CD4-positive, CD25-positive, alpha-beta regulatory T cell (primary cell): ENCODE data around the gene MAPKAP1. TPM values are rescaled to one million over a fixed set of nuclear protein-coding genes. Genes with fewer than 3 reads are reported as not detected.
"Not testable (repeated sequence)": the region's sequence is repeated elsewhere in the genome, so short reads cannot be mapped to it uniquely, and the experiment has no call there.

Experiments
- ATAC-seq, 2 donors: fragments of 150-1000 bp; cut with Tn5 transposase; one replicate each; pipeline ENCODE4 v1.10.0; 2021; ENCODE audit warnings: low read depth in 2 of 2, moderate number of reproducible peaks in 2 of 2, moderate library complexity in 1 of 2
- DNase-seq, 3 donors: peaks; one replicate each; pipeline versions ENCODE4 v3.0.0 to v3.0.0-alpha.2; 2012 to 2022; ENCODE audit warnings: mixed read lengths in 1 of 3
- H3K27ac ChIP-seq: one replicate; pipeline ENCODE4 v1.7.0; 2013; ENCODE audit warnings: mild to moderate bottlenecking, low read length; ENCODE audit not compliant: insufficient read depth, poor library complexity, severe bottlenecking
- H3K27me3 ChIP-seq: one replicate; pipeline ENCODE4 v1.7.0; 2013; ENCODE audit warnings: low read length; ENCODE audit not compliant: control insufficient read depth, insufficient read depth
- H3K36me3 ChIP-seq: one replicate; pipeline ENCODE4 v1.7.0; 2013; ENCODE audit warnings: mild to moderate bottlenecking, low read length, moderate library complexity; ENCODE audit not compliant: control insufficient read depth, insufficient read depth
- H3K4me1 ChIP-seq: 2 replicates; pipeline ENCODE4 v1.7.0; 2013; ENCODE audit warnings: mild to moderate bottlenecking, low read length; ENCODE audit not compliant: insufficient read depth, control insufficient read depth, poor library complexity, severe bottlenecking
- H3K4me3 ChIP-seq: one replicate; pipeline ENCODE4 v1.7.0; 2013; ENCODE audit warnings: low read depth, mild to moderate bottlenecking, low read length, moderate library complexity
- H3K9me3 ChIP-seq, 2 experiments: 1 replicate in 1 of 2; 2 replicates in 1 of 2; pipeline ENCODE4 v1.7.0; 2013; ENCODE audit warnings: low read length in 2 of 2, mild to moderate bottlenecking in 1 of 2, moderate library complexity in 1 of 2; ENCODE audit not compliant: control insufficient read depth in 2 of 2
- H3K27ac Mint-ChIP-seq, 3 donors: one replicate each; pipeline ENCODE4 v1.8.0; 2020 to 2022; ENCODE audit warnings: mild to moderate bottlenecking in 3 of 3, mixed read lengths in 3 of 3, moderate library complexity in 2 of 3
- H3K27me3 Mint-ChIP-seq: one replicate; pipeline ENCODE4 v1.8.0; 2022; ENCODE audit warnings: mild to moderate bottlenecking, mixed read lengths
- H3K36me3 Mint-ChIP-seq: one replicate; pipeline ENCODE4 v1.8.0; 2020; ENCODE audit warnings: mixed read lengths
- H3K4me1 Mint-ChIP-seq, 4 donors: one replicate each; pipeline ENCODE4 v1.8.0; 2020 to 2022; ENCODE audit warnings: mixed read lengths in 4 of 4, mild to moderate bottlenecking in 1 of 4
- H3K4me3 Mint-ChIP-seq, 4 donors: one replicate each; pipeline ENCODE4 v1.8.0; 2020 to 2022; ENCODE audit warnings: mild to moderate bottlenecking in 4 of 4, mixed read lengths in 4 of 4, moderate library complexity in 3 of 4
- H3K9me3 Mint-ChIP-seq, 7 donors: one replicate each; pipeline ENCODE4 v1.8.0; 2020 to 2022; ENCODE audit warnings: mixed read lengths in 7 of 7, mild to moderate bottlenecking in 3 of 7, moderate library complexity in 2 of 7
- polyA plus RNA-seq, 4 donors: library from polyadenylated mRNA; unstranded; fragments of 300-500 nt; fragmentation: Illumina TruSeq; gene quantifications; one replicate each; pipeline ENCODE4 v1.2.3, GENCODE V29; 2021
- total RNA-seq: library from RNA; stranded (reverse); gene quantifications from one replicate; pipeline ENCODE4 v1.2.3, GENCODE V29; 2022

MAPKAP1 gene
- total and polyA plus RNA-seq, 5 donors from 2014 or later, result 40.8 to 53.2 (median 47.3) TPM

DNA sequence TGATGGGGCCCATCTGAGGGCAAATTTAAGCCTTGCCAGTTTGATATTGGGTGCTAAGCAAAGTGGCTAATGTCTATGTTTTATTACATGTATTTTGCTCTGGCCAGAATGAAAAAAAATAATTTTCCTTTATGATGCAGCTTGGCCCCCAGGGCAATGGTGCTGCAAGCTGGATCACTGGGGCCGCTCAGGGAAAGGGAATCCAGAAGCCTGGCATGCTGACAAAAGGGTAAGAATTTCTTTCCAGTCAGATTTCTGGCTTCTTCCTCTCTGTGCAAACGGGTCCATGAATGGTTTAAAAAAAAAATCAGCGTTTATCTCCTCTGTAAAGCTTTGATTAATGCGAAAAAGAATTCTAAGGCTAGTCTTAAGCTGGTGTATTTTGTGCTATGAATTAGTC is 138.4 kb downstream of the MAPKAP1 start:
- peaks cover 25% of the 10 kb centered on the region for H3K36me3 Mint-ChIP-seq
- peaks cover 3% of the 10 kb centered on the region for H3K36me3 ChIP-seq
- peaks cover 0 to 14% (median 4%) of the 10 kb centered on the region in 7 donors for H3K9me3 Mint-ChIP-seq
- peaks cover 0 to 12% (median 7%) of the 10 kb centered on the region in 4 donors for H3K4me1 Mint-ChIP-seq
- H3K27me3 ChIP-seq, result no peaks in the 10 kb centered on the region
- H3K27me3 Mint-ChIP-seq, result no peaks in the 10 kb centered on the region
- ATAC-seq (no peak), DNase-seq (no peak)
- H3K27ac ChIP-seq, result no peak overlapping the region
- no peak overlapping the region for H3K4me3 Mint-ChIP-seq
- H3K4me3 ChIP-seq, result no peak overlapping the region
- H3K9me3 ChIP-seq, result peaks cover 3 to 6% of the 10 kb centered on the region in 2 experiments
- H3K4me1 ChIP-seq, result no peaks in the 10 kb centered on the region
- no peak overlapping the region for H3K27ac Mint-ChIP-seq

DNA sequence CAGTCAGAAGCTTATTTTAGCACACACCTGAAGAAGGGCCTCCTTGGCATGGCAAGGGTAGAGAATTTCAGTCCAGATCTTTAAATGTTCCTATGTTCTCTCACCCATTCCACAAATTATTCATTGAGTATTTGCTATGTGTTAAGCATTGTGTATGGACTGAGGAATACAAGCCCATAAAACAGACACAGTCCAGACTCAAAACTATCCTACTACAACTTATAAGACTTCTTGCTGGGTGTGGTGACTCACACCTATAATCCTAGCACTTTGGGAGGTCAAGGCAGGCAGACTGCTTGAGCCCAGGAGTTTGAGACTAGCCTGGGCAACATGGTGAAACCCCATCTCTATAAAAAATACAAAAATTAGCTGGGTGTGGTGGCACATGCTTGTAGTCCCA is 141.0 kb downstream of the MAPKAP1 start:
- not testable (repeated sequence) for H3K9me3 Mint-ChIP-seq, H3K27ac ChIP-seq, H3K4me1 ChIP-seq, H3K4me3 ChIP-seq, H3K27me3 ChIP-seq, H3K4me3 Mint-ChIP-seq, H3K27me3 Mint-ChIP-seq, H3K27ac Mint-ChIP-seq, H3K36me3 ChIP-seq, ATAC-seq, H3K9me3 ChIP-seq, DNase-seq
- Mint-ChIP-seq H3K4me1 (peaks cover 14 to 23% (median 19%) of the 10 kb centered on the region in 4 donors), H3K36me3 (peaks cover 17% of the 10 kb centered on the region)

- H3K27ac ChIP-seq, result no peak overlapping the region
- Mint-ChIP-seq H3K9me3 (no peaks in the 10 kb centered on the region), H3K27me3 (no peaks in the 10 kb centered on the region), H3K27ac (no peak overlapping the region), H3K36me3 (peaks cover 17% of the 10 kb centered on the region), H3K4me1 (peaks cover 14 to 23% (median 18%) of the 10 kb centered on the region in 4 donors), H3K4me3 (no peak overlapping the region)
- H3K9me3 ChIP-seq, result no peaks in the 10 kb centered on the region
- H3K36me3 ChIP-seq, result no peaks in the 10 kb centered on the region
- no peak for ATAC-seq
- DNase-seq, result no peak
- H3K4me3 ChIP-seq, result no peak overlapping the region
- H3K4me1 ChIP-seq, result peaks cover 3% of the 10 kb centered on the region
- H3K27me3 ChIP-seq, result no peaks in the 10 kb centered on the region
Observed at GRCh38 chr9:125565126-125565525, 141.9 kb downstream of the MAPKAP1 start.

GRCh38 chr9:125564631-125565030 is 142.4 kb downstream of the MAPKAP1 start:
- DNase-seq (no peak), ATAC-seq (no peak)
- H3K9me3 Mint-ChIP-seq, result peaks cover 0 to under 1% (median 0%) of the 10 kb centered on the region in 7 donors
- Histone ChIP-seq H3K27ac (no peak overlapping the region), H3K27me3 (no peaks in the 10 kb centered on the region), H3K9me3 (no peaks in the 10 kb centered on the region), H3K4me3 (no peak overlapping the region), H3K4me1 (peaks cover 3% of the 10 kb centered on the region), H3K36me3 (peaks cover under 1% of the 10 kb centered on the region)
- H3K27me3 Mint-ChIP-seq, result no peaks in the 10 kb centered on the region
- H3K27ac Mint-ChIP-seq, result no peak overlapping the region
- no peak overlapping the region for H3K4me3 Mint-ChIP-seq
- H3K36me3 Mint-ChIP-seq, result peaks cover 18% of the 10 kb centered on the region
- peaks cover 14 to 23% (median 18%) of the 10 kb centered on the region in 4 donors for H3K4me1 Mint-ChIP-seq

GRCh38 chr9:125561509-125562148 is 145.4 kb downstream of the MAPKAP1 start:
- Mint-ChIP-seq H3K4me1 (peaks cover 14 to 25% (median 17%) of the 10 kb centered on the region in 4 donors), H3K36me3 (peaks cover 15% of the 10 kb centered on the region), H3K4me3 (no peak overlapping the region), H3K9me3 (peaks cover 0 to 1% (median 0%) of the 10 kb centered on the region in 7 donors), H3K27ac (peak overlapping the region; percentile 27 to 70 (median 70)), H3K27me3 (no peaks in the 10 kb centered on the region)
- no peak overlapping the region for H3K4me3 ChIP-seq
- peaks cover 3% of the 10 kb centered on the region for H3K4me1 ChIP-seq
- no peaks in the 10 kb centered on the region for H3K9me3 ChIP-seq
- DNase-seq (peak in 1 of 3 donors; percentile 27), ATAC-seq (no peak)
- no peaks in the 10 kb centered on the region for H3K27me3 ChIP-seq
- H3K27ac ChIP-seq, result no peak overlapping the region
- H3K36me3 ChIP-seq, result peaks cover 20% of the 10 kb centered on the region

DNA sequence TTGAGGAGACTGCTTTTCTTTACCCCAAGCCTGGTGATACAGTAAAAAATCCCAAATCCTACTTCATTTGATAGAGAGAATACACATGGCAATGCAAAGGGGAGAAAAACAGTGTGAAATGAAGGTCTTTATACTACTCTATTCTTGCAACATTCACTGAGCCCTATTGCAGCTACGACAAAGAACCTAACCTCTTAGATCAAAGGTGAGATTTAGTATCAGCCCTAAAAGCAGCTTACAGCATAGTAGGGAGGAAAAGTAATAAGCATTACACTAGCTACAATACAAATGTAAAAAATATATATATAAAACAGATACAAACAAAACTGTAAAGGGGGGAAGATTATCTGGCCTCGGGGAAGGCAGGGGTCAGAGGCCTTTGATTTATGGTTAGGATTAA is 147.1 kb downstream of the MAPKAP1 start:
- no peaks in the 10 kb centered on the region for H3K9me3 ChIP-seq
- Mint-ChIP-seq H3K27me3 (no peaks in the 10 kb centered on the region), H3K9me3 (peaks cover 0 to 1% (median 0%) of the 10 kb centered on the region in 7 donors), H3K4me3 (no peak overlapping the region), H3K36me3 (peaks cover 16% of the 10 kb centered on the region), H3K4me1 (peaks cover 14 to 25% (median 18%) of the 10 kb centered on the region in 4 donors), H3K27ac (no peak overlapping the region)
- no peak overlapping the region for H3K27ac ChIP-seq
- H3K27me3 ChIP-seq, result no peaks in the 10 kb centered on the region
- peaks cover 3% of the 10 kb centered on the region for H3K4me1 ChIP-seq
- DNase-seq (no peak), ATAC-seq (no peak)
- peaks cover 28% of the 10 kb centered on the region for H3K36me3 ChIP-seq
- no peak overlapping the region for H3K4me3 ChIP-seq

GRCh38 chr9:125559194-125559593 is 147.8 kb downstream of the MAPKAP1 start:
- H3K36me3 Mint-ChIP-seq, result peaks cover 12% of the 10 kb centered on the region
- Histone ChIP-seq H3K27ac (no peak overlapping the region), H3K27me3 (no peaks in the 10 kb centered on the region), H3K4me1 (peaks cover 3% of the 10 kb centered on the region), H3K36me3 (peaks cover 28% of the 10 kb centered on the region), H3K4me3 (no peak overlapping the region), H3K9me3 (no peaks in the 10 kb centered on the region)
- DNase-seq (no peak), ATAC-seq (no peak)
- H3K9me3 Mint-ChIP-seq, result peaks cover 0 to 1% (median 0%) of the 10 kb centered on the region in 7 donors
- peaks cover 14 to 22% (median 16%) of the 10 kb centered on the region in 4 donors for H3K4me1 Mint-ChIP-seq
- H3K4me3 Mint-ChIP-seq, result no peak overlapping the region
- no peak overlapping the region for H3K27ac Mint-ChIP-seq
- no peaks in the 10 kb centered on the region for H3K27me3 Mint-ChIP-seq
